GM04504 (cell line): ENCODE data around the gene SLC25A30.
"Not testable (repeated sequence)": the region's sequence is repeated elsewhere in the genome, so short reads cannot be mapped to it uniquely, and the experiment has no call there.

ENCODE experiments used
- DNase-seq: peaks from one replicate; pipeline ENCODE4 v3.0.0-alpha.2; 2012; ENCODE audit warnings: low read depth

Gene SLC25A30

DNA sequence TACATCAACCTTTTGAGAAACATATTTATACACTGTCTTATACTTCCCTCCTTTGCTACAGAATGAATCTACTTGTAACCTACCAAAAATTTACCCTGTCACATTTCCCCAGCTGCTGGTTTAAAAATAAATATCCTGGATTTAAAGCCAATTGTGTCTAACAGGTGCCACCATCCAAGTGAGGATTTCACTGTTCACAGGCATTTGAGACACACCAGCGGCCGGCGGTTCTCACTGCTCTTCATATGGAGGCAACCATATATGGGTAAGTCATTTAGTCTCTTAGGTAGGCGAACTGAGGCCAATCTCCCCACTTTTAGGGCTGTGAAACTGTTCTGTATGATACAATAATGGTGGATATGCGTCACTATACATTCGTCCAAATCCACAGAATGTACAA lies 26.2 kb downstream of the SLC25A30 start:
- no peak for DNase-seq

- DNase-seq: not testable (repeated sequence)
These were observed 27.0 kb downstream of the SLC25A30 start for GRCh38 chr13:45391128-45391527.

DNA sequence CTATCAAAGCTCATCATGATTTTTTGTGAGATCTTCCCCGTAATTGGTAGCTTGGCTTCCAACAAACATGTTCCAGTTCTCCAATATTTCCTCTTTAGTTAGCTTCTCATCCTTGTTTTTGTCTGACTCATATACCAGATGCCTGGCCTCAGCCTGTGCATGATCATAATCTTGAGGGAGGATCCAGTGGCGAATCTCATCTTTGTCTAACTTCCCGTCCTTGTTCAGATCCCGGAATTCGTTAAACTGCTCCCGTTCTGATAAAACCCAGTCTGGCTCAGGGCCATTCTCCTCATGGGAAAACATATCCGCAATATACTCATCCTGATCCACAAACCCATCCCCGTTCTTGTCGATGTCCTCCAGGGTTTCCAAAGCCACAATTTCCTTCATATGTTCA lies 27.8 kb downstream of the SLC25A30 start:
- DNase-seq: not testable (repeated sequence)

DNA sequence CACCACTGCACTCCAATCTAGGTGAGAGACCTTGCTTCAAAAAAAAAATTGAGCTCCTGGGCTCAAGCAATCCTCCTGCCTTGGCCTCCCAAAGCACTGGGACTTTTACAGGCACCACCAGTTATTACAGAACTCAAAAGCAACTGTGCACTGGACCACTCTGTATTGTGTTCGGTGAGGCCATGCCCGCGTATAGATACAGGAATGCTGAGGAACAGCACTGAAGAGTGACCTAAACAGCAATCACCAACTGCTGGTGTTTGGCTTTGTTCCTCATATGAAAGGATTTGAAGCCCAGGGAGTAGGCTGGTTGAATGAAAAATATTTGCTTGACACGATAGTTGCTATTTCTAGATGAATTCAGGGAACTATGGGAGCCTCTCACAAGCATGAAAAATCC lies 29.5 kb downstream of the SLC25A30 start:
- DNase-seq: no peak

DNA sequence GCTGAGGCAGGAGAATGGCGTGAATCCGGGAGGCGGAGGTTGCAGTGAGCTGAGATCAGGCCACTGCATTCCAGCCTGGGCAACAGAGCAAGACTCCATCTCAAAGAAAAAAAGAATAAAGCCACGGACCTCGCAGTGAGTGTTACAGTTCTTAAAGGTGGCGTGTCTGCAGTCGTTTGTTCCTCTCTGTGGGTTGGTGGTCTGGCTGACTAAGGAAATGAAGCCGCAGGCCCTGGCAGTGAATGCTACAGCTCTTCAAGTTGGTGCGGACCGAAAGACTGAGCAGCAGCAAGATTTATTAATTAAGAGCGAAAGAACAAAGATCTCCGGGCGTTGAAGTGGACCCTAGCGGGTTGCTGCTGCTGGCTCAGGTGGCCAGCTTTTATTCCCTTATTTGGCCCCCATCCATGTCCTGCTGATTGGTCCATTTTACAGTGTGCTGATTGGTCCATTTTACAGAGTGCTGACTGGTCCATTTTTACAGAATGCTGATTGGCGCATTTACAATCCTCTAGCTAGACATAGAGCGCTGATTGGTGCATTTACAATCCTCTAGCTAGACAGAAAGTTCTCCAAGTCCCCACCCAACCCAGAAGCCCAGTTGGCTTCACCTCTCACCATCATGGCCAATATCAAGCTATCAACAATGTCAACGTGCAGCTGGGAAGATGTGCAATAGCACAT lies 31.1 kb downstream of the SLC25A30 start:
- not testable (repeated sequence) for DNase-seq

GRCh38 chr13:45385907-45386553 lies 32.1 kb downstream of the SLC25A30 start:
- no peak for DNase-seq

DNA sequence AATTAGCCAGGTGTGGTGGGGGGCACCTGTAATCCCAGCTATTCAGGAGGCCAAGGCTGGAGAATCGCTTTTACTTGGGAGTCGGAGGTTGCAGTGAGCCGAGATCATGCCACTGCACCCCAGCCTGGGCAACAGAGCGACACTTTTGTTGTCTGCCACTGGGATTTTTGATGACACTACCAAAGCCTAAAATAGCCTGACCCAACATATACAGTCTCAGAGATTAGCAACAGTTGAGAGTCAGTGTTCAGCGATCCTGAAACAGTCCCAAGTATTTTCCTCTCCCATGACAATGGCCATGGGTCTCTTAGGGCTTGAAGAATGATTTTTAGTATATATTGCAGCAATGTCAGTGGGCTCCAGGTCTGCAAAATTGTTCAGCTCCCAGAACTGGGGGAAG lies 32.9 kb downstream of the SLC25A30 start:
- DNase-seq: no peak

GRCh38 chr13:45384474-45385174 lies 33.5 kb downstream of the SLC25A30 start:
- no peak for DNase-seq

- DNase-seq: not testable (repeated sequence)
These were observed 35.4 kb downstream of the SLC25A30 start for GRCh38 chr13:45382739-45383138.

GRCh38 chr13:45381196-45381595 lies 37.0 kb downstream of the SLC25A30 start:
- no peak for DNase-seq

DNA sequence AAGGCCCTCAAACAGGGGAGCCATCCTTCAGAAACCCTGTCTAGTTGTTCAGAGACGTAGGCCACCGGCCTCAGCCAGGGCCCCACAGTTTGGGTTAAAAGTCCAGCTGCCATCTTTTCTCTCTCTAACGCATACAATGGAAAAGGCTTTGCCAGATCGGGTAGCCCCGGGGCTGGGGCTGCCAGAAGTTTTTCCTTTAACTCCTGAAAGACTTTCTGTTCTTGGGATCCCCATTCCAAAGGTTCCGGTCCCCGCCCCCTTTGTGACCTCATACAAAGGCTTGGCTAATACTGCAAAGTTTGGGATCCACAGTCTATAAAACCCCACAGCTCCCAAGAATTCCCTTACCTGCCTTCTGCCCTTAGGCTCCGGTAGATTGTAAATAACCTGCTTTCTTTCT lies 37.5 kb downstream of the SLC25A30 start:
- not testable (repeated sequence) for DNase-seq

- not testable (repeated sequence) for DNase-seq
These were observed 38.7 kb downstream of the SLC25A30 start for GRCh38 chr13:45379516-45379915.

DNA sequence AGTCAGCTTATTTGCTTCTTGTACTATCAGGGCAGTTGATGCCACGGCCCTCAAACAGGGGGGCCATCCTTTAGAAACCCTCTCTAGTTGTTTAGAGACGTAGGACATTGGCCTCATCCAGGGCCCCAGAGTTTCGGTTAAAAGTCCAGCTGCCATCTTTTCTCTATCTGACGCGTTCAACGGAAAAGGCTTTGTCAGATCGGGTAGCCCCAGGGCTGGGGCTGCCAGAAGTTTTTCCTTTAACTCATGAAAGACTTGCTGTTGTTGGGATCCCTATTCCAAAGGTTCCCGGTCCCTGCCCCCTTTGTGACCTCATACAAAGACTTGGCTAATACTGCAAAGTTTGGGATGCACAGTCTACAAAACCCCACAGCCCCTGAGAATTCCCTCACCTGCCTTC lies 39.4 kb downstream of the SLC25A30 start:
- not testable (repeated sequence) for DNase-seq

DNA sequence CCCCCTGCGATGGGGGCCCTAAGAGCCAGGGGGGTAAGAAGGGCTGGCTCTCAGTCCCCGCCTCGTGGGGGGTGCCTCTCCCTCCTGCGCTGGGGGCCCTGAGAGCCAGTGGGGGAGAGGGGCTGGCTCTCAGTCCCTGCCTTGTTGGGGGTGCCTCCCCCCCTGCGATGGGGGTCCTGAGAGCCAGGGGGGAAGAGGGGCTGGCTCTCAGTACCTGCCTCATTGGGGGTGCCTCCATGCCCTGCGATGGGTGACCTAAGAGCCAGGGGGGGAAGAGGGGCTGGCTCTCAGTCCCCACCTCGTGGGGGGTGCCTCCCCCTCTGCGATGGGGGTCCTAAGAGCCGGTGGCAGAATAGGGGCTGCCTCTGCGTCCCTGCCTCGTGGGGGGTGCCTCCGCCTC lies 40.9 kb downstream of the SLC25A30 start:
- DNase-seq: not testable (repeated sequence)

DNA sequence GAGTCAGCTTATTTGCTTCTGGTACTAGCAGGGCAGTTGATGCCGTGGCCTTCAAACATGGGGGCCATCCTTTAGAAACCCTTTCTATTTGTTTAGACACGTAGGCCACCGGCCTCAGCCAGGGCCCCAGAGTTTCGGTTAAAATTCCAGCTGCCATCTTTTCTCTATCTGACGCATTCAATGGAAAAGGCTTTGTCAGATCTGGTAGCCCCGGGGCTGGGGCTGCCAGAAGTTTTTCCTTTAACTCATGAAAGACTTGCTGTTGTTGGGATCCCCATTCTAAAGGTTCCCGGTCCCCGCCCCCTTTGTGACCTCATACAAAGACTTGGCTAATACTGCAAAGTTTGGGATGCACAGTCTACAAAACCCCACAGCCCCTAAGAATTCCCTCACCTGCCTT lies 41.5 kb downstream of the SLC25A30 start:
- not testable (repeated sequence) for DNase-seq

GRCh38 chr13:45374917-45375316 lies 43.3 kb downstream of the SLC25A30 start:
- DNase-seq: no peak

DNA sequence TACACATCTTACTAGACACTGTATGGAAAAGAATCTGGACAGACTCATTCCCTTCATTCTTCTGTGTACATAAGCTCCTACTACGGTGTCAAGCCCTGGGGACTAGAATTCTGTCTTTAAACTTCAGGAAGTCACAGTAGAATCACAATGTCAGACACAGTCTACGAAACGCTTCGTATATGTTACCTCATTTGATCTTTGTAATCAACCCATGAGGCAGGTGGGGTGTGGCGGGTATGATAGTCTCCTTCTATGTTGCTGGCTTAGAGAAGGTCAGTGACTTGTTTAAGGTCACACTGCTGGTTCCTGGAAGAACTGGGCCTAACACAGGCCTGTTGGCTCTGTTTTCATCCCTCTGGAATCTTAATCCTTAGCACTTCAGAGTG lies 45.0 kb downstream of the SLC25A30 start:
- DNase-seq: no peak

DNA sequence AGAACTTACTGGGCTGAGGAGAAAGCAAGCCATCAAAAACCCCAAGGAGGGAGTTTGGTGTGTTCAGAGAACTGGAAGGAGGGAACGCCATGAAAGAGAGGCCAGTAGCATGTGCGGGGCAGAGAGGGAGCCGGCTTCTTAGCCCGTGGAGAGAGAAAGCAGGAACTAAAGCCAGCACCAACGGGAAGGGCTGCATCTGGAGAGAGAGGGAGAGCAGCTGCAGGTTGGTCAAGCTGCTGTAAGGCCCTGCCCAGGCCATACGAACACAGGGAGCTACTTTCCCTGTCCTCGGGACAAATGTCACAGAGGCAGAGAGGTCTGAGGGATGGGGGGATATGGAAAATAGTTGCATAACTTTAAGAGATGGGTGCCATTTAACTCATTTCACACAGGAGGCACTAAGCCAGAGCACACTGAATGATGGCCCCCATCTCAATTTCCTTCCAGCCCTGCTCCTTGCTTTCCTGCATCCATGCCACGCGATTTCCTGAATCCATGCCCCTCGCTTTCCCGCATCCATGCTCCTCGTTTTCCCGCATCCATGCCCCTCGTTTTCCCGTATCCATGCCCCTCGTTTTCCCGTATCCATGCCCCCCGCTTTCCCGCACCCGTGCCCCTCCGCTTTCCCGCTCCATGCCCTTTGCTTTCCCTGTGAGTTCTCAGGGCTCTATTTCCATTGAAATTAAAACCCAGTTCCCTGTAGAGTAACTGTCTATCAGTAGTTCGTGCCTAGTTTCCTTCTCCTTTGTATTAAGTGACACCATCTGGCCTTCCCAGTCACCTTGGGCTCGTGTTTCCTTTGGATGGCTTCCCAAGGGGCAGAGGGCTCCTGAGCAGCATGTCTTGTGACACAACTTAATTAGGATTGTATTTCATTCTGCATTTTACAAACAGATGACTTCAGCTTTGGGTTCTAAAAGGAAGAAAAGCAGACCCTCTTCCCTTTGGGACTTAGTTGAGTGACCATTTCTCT lies 45.7 kb downstream of the SLC25A30 start:
- no peak for DNase-seq

DNA sequence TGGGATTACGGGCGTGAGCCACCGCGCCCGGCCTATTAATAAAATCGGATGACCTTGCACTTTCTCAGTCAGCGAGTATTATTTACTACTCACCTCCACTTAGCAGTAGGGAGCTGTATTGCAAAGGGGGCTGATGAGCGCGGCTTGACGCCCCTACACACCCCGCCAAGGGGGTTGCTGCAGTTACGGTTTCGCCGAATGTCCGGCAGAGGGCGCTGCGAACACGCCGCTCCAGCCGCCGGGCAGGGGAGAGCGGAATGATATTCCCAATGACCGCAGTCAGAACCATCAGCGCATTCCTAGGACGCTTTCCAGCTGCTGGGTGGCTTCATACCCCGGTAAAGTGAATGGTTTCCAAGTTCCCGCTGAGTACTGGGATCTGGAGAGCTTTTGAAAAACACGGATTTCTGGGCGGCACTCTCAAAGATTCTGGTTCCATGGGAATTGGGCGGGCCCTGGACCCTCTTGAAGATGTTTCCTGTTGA lies 47.2 kb downstream of the SLC25A30 start:
- DNase-seq: no peak

- no peak for DNase-seq
These were observed 49.1 kb downstream of the SLC25A30 start for GRCh38 chr13:45369116-45369515.

GRCh38 chr13:45368571-45368970 lies 49.6 kb downstream of the SLC25A30 start:
- DNase-seq: no peak

DNA sequence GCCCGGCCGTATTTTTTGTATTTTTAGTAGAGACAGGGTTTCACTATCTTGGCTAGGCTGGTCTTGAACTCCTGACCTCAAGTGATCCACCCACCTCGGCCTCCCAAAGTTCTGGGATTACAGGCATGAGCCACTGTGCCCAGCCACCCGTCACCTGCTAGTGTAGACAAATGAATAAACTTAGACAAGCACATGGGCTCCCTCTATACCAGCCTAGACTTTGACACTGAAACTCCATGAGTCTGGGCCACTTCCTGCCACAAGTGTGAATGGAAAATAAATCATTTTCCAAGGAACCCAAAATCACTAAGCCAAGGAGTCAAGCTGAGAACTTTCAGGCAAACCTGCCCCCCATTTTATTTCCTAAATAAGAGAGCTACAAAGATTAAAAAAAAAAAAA lies 50.2 kb downstream of the SLC25A30 start:
- DNase-seq: no peak
